GM15510 (cell line): Measurements from ENCODE around the gene TREX2.

Experiments used
- POLR2A ChIP-seq: IDR thresholded peaks from 3 replicates; pipeline ENCODE4 v1.6.1; 2011; ENCODE audit warnings: borderline replicate concordance; ENCODE audit not compliant: insufficient read length; ENCODE audit errors: extremely low read depth

Gene TREX2

GRCh38 chrX:153465691-153466380 lies 20.0 kb upstream of the TREX2 start:
- TF ChIP-seq POLR2A: no peak

- TF ChIP-seq POLR2A: no peak
Observed at GRCh38 chrX:153464116-153464515, 18.3 kb upstream of the TREX2 start.

GRCh38 chrX:153463556-153463955 lies 17.7 kb upstream of the TREX2 start:
- TF ChIP-seq POLR2A: no peak

- no peak for TF ChIP-seq POLR2A
Observed at GRCh38 chrX:153463031-153463430, 17.2 kb upstream of the TREX2 start.

- TF ChIP-seq POLR2A: no peak
Observed at GRCh38 chrX:153462291-153462690, 16.4 kb upstream of the TREX2 start.

GRCh38 chrX:153460826-153461225 lies 15.0 kb upstream of the TREX2 start:
- TF ChIP-seq POLR2A: no peak

- TF ChIP-seq POLR2A: no peak
Observed at GRCh38 chrX:153459986-153460385, 14.1 kb upstream of the TREX2 start.

- TF ChIP-seq POLR2A: no peak
Observed at GRCh38 chrX:153458476-153458875, 12.6 kb upstream of the TREX2 start.

- no peak for TF ChIP-seq POLR2A
Observed at GRCh38 chrX:153457827-153458466, 12.1 kb upstream of the TREX2 start.

GRCh38 chrX:153457136-153457825 lies 11.4 kb upstream of the TREX2 start:
- TF ChIP-seq POLR2A: no peak

- TF ChIP-seq POLR2A: no peak
Observed at GRCh38 chrX:153456704-153457103, 10.8 kb upstream of the TREX2 start.

- no peak for TF ChIP-seq POLR2A
Observed at GRCh38 chrX:153456161-153456560, 10.3 kb upstream of the TREX2 start.

GRCh38 chrX:153455571-153455970 lies 9.7 kb upstream of the TREX2 start:
- no peak for TF ChIP-seq POLR2A

GRCh38 chrX:153454901-153455550 lies 9.2 kb upstream of the TREX2 start:
- no peak for TF ChIP-seq POLR2A

- TF ChIP-seq POLR2A: no peak
Observed at GRCh38 chrX:153450949-153451277, 5.1 kb upstream of the TREX2 start.
